HG03095 (cell line): ENCODE data around the gene TFAP2E.

ENCODE experiments used
- ATAC-seq: cut with Tn5 transposase; IDR thresholded peaks from one replicate; pipeline ENCODE4 v1.9.1; 2021; ENCODE audit warnings: moderate library complexity; ENCODE audit not compliant: unreplicated experiment

Gene TFAP2E

GRCh38 chr1:35592991-35593769 lies 20.1 kb downstream of the TFAP2E start:
- no peak for ATAC-seq

- no peak for ATAC-seq
Observed at GRCh38 chr1:35594005-35594760, 21.1 kb downstream of the TFAP2E start.

- no peak for ATAC-seq
Observed at GRCh38 chr1:35595684-35596083, 22.6 kb downstream of the TFAP2E start.

GRCh38 chr1:35597870-35598269 lies 24.8 kb downstream of the TFAP2E start:
- ATAC-seq: no peak

- ATAC-seq: no peak
Observed at GRCh38 chr1:35598895-35599294, 25.8 kb downstream of the TFAP2E start.

GRCh38 chr1:35599411-35599810 lies 26.3 kb downstream of the TFAP2E start:
- ATAC-seq: no peak

- no peak for ATAC-seq
Observed at GRCh38 chr1:35600593-35600992, 27.5 kb downstream of the TFAP2E start.

- ATAC-seq: no peak
Observed at GRCh38 chr1:35603468-35603867, 30.4 kb downstream of the TFAP2E start.

- ATAC-seq: no peak
Observed at GRCh38 chr1:35603941-35604340, 30.8 kb downstream of the TFAP2E start.

GRCh38 chr1:35605071-35605866 lies 32.2 kb downstream of the TFAP2E start:
- ATAC-seq: no peak

GRCh38 chr1:35605867-35606182 lies 32.7 kb downstream of the TFAP2E start:
- no peak for ATAC-seq

- ATAC-seq: no peak
Observed at GRCh38 chr1:35611655-35612054, 38.5 kb downstream of the TFAP2E start.

- no peak for ATAC-seq
Observed at GRCh38 chr1:35615440-35615839, 42.3 kb downstream of the TFAP2E start.

GRCh38 chr1:35619237-35620121 lies 46.4 kb downstream of the TFAP2E start:
- ATAC-seq: no peak

GRCh38 chr1:35622510-35623178 lies 49.5 kb downstream of the TFAP2E start:
- ATAC-seq: no peak

GRCh38 chr1:35623832-35624231 lies 50.7 kb downstream of the TFAP2E start:
- ATAC-seq: no peak

GRCh38 chr1:35629051-35629450 lies 55.9 kb downstream of the TFAP2E start:
- no peak for ATAC-seq

- ATAC-seq: no peak
Observed at GRCh38 chr1:35631396-35631795, 58.3 kb downstream of the TFAP2E start.

GRCh38 chr1:35633547-35633946 lies 60.4 kb downstream of the TFAP2E start:
- ATAC-seq: no peak

GRCh38 chr1:35637401-35637809 lies 64.3 kb downstream of the TFAP2E start:
- no peak for ATAC-seq
